Measurements from ENCODE around the gene TBC1D10A.

TBC1D10A gene

DNA sequence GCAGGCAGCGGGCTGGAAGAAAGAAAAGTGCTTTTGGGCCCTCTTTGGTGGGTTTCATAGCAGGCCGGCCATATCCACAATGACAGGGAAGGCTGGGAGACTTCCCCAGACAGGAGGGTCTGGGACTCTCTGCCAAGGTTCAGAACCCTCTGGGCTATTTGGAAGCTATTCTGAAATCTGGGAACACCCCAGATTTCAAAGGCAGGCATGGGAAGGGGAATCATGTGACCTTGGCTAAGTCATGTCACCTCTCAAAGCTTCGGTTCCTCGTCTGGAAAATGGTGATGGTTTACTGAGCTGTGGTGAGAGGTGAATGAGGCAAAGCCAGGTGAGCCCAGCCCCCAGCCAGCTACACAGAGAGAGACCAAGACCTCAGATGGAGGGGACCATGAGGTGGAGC, 42.1 kb downstream of the TBC1D10A start:
- TF ChIP-seq, protein P1, sequence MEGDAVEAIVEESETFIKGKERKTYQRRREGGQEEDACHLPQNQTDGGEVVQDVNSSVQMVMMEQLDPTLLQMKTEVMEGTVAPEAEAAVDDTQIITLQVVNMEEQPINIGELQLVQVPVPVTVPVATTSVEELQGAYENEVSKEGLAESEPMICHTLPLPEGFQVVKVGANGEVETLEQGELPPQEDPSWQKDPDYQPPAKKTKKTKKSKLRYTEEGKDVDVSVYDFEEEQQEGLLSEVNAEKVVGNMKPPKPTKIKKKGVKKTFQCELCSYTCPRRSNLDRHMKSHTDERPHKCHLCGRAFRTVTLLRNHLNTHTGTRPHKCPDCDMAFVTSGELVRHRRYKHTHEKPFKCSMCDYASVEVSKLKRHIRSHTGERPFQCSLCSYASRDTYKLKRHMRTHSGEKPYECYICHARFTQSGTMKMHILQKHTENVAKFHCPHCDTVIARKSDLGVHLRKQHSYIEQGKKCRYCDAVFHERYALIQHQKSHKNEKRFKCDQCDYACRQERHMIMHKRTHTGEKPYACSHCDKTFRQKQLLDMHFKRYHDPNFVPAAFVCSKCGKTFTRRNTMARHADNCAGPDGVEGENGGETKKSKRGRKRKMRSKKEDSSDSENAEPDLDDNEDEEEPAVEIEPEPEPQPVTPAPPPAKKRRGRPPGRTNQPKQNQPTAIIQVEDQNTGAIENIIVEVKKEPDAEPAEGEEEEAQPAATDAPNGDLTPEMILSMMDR (IDR thresholded peaks at IDR 0.05; ENCODE audit: low read depth, low read length), result no peak
- DNase-seq (ENCODE audit: extremely low read depth, low read depth), result no peak

GRCh38 chr22:30284172-30284571, 42.6 kb downstream of the TBC1D10A start:
- no peak for DNase-seq (ENCODE audit: extremely low read depth, low read depth)
- TF ChIP-seq, protein P1 (IDR thresholded peaks at IDR 0.05; ENCODE audit: low read depth, low read length), result no peak

GRCh38 chr22:30283342-30283741, 43.4 kb downstream of the TBC1D10A start:
- no peak for DNase-seq (ENCODE audit: extremely low read depth, low read depth)
- TF ChIP-seq, protein P1 (IDR thresholded peaks at IDR 0.05; ENCODE audit: low read depth, low read length), result no peak

DNA sequence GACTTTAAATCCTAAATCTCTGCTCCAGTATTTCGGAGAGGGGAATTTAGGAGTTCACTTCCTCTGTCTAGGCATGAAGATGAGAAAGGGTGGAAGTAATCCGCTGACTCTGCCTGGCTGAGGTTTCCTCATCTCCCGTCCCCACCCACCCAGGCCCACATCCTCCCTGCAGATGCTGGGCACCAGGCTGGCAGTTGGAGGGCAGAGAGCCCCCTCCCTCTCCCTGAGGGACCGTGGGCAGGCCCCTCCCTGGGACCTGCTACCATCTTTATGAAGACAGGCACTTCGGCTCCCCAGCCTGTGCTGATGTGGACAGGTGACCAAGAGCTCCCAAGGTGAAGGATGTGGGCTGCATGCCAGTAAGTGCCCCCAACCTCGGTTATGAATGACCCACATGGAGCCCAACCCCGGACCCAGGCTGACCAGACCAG, 44.1 kb downstream of the TBC1D10A start:
- no peak for DNase-seq (ENCODE audit: extremely low read depth, low read depth)
- TF ChIP-seq, protein P1 (IDR thresholded peaks at IDR 0.05; ENCODE audit: low read depth, low read length), result no peak

DNA sequence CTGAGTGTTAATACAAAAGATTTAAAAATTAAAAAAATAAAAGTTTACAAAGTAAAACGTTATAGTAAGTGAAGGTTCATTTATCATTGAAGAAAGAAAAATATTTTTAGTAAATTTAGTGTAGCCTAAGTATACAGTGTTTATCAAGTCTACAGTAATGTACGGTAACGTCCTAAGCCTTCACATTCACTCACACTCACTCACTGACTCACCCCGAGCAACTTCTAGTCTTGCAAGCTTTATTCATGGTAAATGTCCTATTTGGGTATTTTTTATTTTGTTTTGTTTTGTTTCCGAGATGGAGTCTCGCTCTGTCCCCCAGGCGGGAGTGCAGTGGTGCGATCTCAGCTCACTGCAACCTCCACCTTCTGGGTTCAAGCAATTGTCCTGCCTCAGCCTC, 46.2 kb downstream of the TBC1D10A start:
- DNase-seq (ENCODE audit: extremely low read depth, low read depth), result no peak
- TF ChIP-seq, protein P1 (IDR thresholded peaks at IDR 0.05; ENCODE audit: low read depth, low read length), result no peak

DNA sequence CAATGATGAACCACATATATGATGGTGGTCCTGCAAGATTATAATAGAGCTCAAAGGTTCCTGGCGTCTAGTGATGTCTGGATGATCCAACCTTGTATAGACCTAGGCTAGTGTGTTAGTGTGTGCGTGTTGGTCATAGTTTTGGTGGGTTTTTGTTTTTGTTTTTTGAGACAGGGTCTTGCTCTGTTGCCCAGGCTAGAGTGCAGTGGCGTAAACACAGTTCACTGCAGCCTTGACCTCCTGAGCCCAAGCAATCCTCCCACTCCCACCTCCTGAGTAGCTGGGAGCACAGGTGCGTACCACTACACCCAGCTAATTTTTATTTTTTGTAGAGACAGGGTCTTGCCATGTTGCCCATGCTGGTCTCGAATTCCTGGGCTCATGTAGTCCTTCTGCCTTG, 46.8 kb downstream of the TBC1D10A start:
- TF ChIP-seq, protein P1 (IDR thresholded peaks at IDR 0.05; ENCODE audit: low read depth, low read length), result no peak
- no peak for DNase-seq (ENCODE audit: extremely low read depth, low read depth)

DNA sequence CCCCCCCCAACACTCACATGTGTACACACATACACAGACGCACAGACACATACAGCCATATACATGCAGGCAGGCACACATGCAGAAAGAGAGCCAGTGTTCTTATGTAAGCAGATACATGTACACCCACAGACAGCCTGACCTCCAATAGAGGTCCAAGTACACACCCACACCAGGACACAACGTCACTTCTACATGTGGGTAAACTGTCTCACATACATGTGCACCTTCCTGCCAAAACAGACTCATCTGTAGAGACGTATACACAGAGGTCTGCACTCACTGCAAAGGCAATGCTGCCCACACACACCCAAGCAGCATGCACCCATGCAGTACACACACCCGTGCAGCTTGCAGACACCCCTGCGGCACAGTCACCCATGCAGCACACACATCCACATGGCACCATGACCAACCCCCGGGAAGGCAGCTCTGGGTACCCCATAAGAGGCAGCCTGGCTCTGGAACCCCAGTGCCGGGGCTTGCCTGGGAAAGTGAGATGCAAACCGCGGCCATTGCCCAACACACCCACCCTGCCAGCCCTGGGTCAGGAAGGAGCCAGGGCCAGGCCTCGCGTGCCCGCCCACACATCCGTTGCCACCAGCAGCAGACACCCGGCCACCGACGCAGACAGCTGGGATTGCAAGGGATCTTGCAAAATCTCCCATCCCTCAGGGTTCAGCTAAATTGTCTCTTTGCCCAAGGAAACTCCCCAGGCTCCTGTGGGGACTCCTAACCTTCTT, 47.5 kb downstream of the TBC1D10A start:
- no peak for DNase-seq (ENCODE audit: extremely low read depth, low read depth)
- TF ChIP-seq, protein P1 (IDR thresholded peaks at IDR 0.05; ENCODE audit: low read depth, low read length), result no peak

Data from AG09319 (cell line).